Epithelial cell of alveolus of lung (primary cell): Measurements from ENCODE around the gene MAPK12. TPM values are rescaled to one million over a fixed set of nuclear protein-coding genes. Genes with fewer than 3 reads are reported as not detected.

ENCODE experiments used
- total RNA-seq: library from RNA; depleted of rRNA; stranded (reverse); fragments of >200 nt; gene quantifications from 2 replicates; pipeline ENCODE4 v1.2.1, GENCODE V29; 2015

MAPK12 gene
- 27.3 and 28.2 TPM in 2 replicates for total RNA-seq

DNA sequence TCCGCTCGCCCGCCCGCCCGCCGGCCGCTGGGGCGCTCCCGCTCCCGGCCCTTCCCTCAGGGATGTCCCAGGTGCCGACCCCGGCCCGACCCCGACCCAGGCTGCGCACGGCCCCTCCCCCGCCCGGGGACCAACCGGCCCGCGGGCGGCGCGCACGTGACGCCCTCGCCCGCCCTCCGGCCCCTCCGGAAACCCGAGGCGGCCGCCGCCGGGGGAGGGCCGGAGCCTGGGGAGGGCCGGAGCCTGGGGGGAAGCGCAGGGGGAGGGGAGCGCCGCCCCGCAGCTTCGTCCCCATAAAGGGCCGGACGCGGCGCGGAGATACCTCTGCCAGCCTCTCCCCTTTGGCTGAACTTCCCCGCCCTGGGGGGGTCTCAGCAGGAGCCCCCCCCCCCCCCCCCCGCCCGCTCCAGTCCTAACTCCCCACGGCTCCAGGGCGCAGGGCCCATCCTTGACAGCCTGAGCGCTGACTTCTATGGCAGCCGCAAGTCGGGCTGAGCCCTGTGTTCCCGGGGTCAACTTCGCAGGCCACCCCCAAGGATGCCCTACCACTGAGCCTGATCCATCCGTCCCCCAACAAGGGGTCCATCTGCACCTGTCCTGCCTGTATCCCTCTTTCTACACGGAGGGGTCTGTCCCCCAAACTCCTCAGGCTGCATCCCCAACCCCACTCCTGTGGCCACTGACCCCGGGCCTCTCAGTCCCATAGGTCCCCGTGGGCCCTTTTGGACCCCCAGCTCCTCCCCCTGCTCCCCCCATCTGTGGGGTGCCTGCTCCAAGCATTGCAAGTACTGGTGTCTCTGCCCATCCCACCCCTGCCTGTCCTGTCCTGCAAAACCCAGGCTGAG, at the start of gene MAPK12:
Gene MAPK12 (minus strand): TSS at position 69 of the 845 bp plus-strand sequence. CDS start 174 bp downstream, outside the sequence.

DNA sequence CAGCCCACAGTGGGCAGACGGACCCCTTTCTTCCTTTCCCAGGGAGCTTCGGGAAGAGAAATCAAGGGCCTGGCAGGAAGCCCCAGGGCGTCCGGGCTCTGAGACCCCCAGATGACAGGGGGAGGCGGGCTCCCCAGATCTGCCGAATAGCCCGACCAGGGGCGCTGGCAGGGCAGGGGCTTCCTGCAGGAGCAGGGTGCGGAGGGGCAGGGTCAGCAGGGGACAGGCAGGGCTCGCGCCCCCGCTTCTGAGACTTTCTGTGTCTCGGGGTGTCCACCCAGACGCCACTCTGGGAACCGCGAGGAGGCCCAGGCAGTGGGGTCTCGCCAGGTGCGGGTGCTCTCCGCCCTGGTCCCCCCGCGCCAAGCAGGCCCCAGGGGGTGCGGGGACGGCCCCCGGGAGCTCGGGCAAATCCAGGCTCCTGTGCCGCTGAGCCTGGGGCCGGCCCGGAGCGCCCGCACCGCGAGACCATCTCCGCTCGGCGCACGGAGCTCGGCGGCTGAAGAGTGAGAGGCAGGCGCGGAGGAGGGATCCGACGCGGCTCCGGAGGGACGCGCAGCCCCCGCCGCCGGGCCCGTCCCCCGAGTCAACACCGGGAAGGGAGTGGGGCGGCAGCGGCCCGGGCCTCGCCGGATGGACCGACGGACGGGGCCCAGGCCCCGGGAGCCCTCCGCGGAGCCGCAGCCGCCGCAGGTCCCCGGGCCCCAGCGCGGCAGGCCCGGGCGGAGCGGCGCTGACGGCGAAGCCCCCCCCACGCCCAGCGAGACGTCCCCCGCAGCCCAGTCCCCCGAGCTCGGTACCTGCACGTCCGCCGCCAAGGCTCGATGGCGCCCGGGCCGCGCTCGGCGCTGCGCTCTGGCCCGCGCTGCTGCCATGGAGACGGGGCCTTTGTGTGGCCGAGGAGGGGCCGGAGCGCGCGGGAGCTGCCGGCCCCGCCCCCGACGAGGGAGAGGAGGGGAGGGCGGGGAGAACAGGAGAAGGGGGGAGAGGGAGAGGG, 45.6 kb upstream of the MAPK12 start, which contains the start of gene PLXNB2:
Gene PLXNB2 (minus strand): TSS at position 894 of the 997 bp plus-strand sequence. CDS start 17,062 bp downstream, outside the sequence.

DNA sequence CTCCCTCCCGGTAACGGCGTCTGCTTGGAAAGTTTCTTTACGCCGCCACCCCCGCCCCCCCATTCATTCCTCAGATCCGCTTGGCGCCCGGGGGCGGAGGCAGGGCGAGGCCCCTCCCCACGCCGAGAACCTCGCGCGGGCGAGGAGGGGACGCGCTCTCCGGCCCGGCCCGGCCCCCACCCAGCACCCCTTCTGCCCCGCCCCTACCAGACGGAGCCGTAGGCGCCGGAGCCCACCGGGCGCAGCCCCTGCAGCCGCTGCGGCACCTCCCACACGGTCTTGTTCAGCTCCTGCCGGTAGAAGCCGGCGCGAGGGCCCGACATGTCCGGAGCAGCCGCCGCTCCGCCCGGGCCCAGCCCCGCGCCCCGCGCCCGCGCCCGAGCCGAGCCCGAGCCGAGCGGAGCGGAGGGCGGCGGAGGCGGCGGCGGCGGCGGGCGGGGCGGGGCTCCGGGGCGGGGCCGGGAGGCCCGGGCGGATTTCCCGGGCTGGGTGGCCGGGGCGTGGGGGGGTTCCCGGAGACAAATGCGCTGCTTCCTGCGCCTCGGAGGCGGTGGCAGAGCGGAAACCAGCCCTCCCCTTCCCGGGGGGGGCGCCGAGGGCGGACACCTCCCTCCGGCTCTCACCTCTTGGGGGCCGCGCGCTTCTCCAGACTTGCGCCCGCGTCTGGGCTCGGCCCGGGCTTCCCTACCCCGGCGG, 8.6 kb upstream of the MAPK12 start, which contains the start of gene MAPK11:
Gene MAPK11 (minus strand): TSS at position 411 of the 696 bp plus-strand sequence. CDS start 88 bp downstream, at position 323.

DNA sequence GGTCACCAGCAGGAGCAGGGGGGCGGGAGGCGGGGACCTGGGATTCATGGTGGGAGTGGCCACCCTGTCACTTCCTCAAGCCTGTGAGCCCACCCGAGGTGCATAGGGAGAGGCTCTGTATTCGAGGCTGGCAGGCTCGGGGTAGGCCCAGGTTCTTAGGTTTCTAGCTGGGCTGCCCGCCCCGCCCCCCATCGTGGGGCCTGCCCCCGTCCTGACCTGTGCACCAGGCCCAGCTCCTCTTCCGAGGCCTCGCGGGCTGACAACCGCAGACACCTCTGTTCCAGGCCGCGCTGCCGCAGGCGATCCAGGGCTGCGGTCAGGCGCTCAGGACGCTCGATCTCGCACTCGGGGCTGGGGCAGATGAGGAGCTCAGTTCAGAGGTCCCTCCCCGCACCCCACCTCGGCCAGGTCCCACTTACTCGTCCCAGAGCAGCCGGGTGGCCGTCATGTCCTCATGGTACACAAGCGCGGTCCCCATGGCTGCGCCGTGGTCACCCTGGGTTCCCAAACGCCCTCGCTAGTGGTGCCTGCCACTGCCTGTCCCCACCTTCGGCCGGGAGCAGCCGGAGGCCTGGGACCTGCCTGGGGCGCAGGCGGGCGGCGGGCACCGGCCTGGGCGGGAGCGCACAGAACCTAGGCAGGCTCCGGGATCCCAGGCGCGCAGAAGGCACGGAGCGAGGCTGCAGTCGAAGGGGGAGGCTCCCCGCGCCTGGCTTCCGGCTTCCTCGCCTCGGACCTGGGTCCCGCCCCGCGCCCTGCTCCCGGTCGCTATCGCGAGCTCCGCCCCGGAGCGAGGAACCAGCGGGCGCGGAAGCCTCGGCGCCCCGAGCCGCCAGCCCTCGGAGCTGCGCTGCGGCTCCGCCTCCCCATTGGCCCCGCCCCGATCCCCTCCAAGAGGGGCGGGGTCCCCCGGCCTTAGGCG, 10.7 kb downstream of the MAPK12 start, which contains the start of gene HDAC10:
Gene HDAC10 (minus strand): TSS at position 711 of the 922 bp plus-strand sequence. CDS start 233 bp downstream, at position 478.

DNA sequence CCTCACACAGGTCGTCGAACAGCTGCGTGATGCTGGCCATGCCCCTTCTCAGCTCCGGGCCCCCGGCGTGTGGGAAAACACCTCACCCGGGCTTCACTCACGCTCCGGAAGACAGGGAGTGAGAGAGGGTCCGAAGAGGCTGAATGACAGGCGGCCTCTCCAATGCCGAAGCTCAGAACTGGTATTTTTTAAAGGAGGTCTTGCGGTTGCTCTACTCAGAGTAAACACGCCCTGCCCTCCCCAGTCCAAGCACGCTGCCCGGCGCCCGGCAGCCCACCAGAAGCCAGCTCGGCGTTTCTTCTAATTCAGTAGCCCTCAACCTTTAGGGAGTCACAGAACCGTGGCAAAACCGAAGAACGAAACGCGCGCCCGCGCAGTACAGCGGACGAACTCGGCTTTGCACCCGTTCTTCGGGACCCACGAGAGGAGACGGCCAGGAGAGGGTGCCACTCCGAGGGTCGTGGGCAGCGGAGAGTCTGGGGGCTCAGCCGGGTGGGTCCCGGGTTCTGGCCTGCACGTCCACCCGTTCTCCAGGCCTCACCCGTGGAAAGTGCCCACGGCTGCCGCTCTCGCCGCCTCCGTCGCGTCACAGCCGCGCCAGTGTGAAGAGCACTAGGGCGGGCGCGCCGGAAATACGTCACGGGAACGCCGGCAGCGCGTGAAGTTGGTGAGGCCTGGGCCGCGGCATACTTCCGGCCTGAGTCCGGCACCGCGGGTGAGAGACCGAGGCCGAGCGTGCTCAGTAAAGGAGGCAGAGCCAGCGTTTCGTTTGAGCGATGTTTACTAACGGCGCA, 16.9 kb downstream of the MAPK12 start, which contains the start of gene TUBGCP6:
Gene TUBGCP6 (minus strand): TSS at position 604 of the 794 bp plus-strand sequence. CDS start 564 bp downstream, at position 40.

Other genes with a start within 250 kb of the MAPK12 start
- not detected in 2 replicates for gene IL17REL, start 248.9 kb downstream of the MAPK12 start, total RNA-seq
- gene TTLL8, start 203.4 kb downstream of the MAPK12 start, total RNA-seq: not detected in 2 replicates
- gene MLC1, start 176.3 kb downstream of the MAPK12 start, total RNA-seq: 0.08 TPM in 1 of 2 replicates, not detected in the other
- 0.91 and 3.0 TPM in 2 replicates for gene MOV10L1, start 171.7 kb downstream of the MAPK12 start, total RNA-seq
- gene PANX2, start 91.0 kb downstream of the MAPK12 start, total RNA-seq: 0.65 and 1.8 TPM in 2 replicates
- gene TRABD, start 75.8 kb downstream of the MAPK12 start, total RNA-seq: 34.1 and 35.3 TPM in 2 replicates
- 27.9 and 28.1 TPM in 2 replicates for gene SELENOO, start 60.7 kb downstream of the MAPK12 start, total RNA-seq
- gene TUBGCP6, start 16.7 kb downstream of the MAPK12 start, total RNA-seq: 19.8 and 26.9 TPM in 2 replicates
- 15.4 and 43.7 TPM in 2 replicates for gene HDAC10, start 10.4 kb downstream of the MAPK12 start, total RNA-seq
- gene MAPK11, start 8.7 kb upstream of the MAPK12 start, total RNA-seq: 1.4 and 8.0 TPM in 2 replicates
- 98.1 and 136 TPM in 2 replicates for gene PLXNB2, start 46.0 kb upstream of the MAPK12 start, total RNA-seq
- 2.2 and 2.4 TPM in 2 replicates for gene DENND6B, start 65.3 kb upstream of the MAPK12 start, total RNA-seq
- 34.5 and 36.1 TPM in 2 replicates for gene PPP6R2, start 81.6 kb upstream of the MAPK12 start, total RNA-seq
- 56.4 and 65.3 TPM in 2 replicates for gene SBF1, start 213.4 kb upstream of the MAPK12 start, total RNA-seq
- 0.72 and 8.8 TPM in 2 replicates for gene ADM2, start 219.9 kb upstream of the MAPK12 start, total RNA-seq
- gene MIOX, start 225.2 kb upstream of the MAPK12 start, total RNA-seq: not detected in 2 replicates
- gene LMF2, start 246.0 kb upstream of the MAPK12 start, total RNA-seq: 56.1 and 68.0 TPM in 2 replicates
- 16.0 and 60.0 TPM in 2 replicates for gene NCAPH2, start 246.5 kb upstream of the MAPK12 start, total RNA-seq